ENCODE data around the gene KCTD5.
"Not testable (repeated sequence)": the region's sequence is repeated elsewhere in the genome, so short reads cannot be mapped to it uniquely, and the experiment has no call there.

KCTD5 gene

DNA sequence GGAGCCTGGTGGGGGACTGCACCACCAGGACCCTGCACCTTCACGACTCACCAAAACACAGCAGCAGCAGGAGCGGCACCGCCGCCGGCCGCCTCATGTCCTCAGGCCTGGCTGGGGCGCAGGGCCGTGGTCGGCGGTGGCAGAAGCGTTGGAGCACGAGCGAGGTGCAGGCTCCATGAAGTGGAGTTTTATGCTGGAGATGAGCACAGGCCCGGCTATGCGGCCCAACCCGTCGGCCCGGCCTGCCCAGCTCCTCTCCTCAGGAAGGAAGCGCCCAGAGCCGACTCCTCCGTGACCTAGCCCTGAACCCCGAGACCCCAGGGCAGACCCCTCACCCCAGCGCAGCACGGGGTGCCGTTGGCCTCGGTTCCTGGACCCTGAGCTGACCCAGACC lies 37.7 kb downstream of the KCTD5 start, which contains the start of gene PRSS27:
Gene PRSS27, minus strand, starts transcription at position 161 of the 394 bp plus-strand sequence. Its CDS starts 64 bp downstream, at position 97.
- DNase-seq (ENCODE audit: low read depth, low spot score), result no peak
- peak within 1 kb of the TSS; percentile 84 for H3K27ac ChIP-seq

GRCh38 chr16:2720719-2721633 lies 38.7 kb downstream of the KCTD5 start:
- no peak for DNase-seq (ENCODE audit: low read depth, low spot score)
- peak overlapping the region; percentile 84 for H3K27ac ChIP-seq

GRCh38 chr16:2721634-2722173 lies 39.4 kb downstream of the KCTD5 start:
- not testable (repeated sequence) for DNase-seq (ENCODE audit: low read depth, low spot score)
- H3K27ac ChIP-seq, result peak overlapping the region; percentile 84

DNA sequence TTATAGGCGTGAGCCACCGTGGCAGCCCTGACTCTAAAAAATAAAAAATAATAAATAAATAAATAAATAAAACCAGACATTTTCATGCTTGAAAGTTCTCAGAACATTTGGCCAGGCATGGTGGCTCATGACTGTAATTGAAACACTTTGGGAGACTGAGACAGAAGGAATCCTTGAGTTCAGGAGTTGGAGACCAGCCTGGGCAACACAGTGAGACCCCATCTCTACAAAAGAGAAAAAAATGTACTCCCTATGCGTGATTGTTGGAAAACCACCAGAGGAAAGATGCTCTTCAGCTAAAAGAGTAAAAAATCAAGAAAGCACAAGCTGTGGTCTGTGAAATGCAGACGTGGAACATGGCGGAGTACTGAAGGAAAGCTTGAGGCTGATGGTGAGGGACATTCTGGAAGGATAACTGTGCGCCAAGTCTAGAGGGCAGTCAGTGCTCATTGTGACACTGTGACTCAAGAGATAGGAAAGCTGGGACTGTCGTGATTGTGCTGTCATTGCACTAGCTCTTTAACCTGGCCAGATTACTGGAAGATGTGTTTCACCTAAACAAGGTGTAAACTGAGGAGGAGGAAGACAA lies 41.9 kb downstream of the KCTD5 start:
- no peak overlapping the region for H3K27ac ChIP-seq
- no peak for DNase-seq (ENCODE audit: low read depth, low spot score)

- DNase-seq (ENCODE audit: low read depth, low spot score), result no peak
- H3K27ac ChIP-seq, result no peak overlapping the region
These were observed 42.6 kb downstream of the KCTD5 start for GRCh38 chr16:2724816-2725348.

DNA sequence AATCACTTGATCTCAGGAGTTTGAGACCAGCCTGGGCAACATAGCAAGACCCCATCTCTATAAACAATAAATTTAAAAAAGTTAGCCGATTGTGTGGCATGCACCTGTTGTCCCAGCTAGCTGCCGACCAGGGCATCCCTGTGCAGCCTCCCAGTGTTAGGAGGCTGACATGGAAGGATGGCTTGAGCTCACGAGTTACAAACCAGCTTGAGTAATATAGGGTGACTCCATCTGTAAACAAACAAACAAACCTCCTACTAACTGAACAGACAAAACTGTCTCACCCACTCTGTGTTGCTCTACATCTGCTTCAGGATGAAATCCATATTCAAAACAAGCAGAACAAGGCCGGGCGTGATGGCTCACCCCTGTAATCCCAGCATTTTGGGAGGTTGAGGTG lies 44.6 kb downstream of the KCTD5 start:
- no peak for DNase-seq (ENCODE audit: low read depth, low spot score)
- H3K27ac ChIP-seq, result no peak overlapping the region

DNA sequence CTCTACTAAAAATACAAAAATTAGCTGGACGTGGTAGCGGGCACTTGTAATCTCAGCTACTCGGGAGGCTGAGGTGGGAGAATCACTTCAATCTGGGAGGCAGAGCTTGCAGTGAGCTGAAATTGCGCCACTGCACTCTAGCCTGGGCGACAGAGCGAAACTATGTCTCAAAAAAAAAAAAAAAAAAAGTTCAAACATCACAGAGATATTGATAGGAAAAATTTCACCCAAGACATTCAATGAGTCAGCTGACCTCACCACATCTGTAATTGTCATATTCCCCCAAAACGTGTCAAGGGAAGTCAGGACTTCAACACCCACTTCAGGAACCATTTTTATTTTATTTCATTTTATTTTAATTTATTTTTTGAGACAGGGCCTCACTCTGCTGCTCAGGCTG lies 45.7 kb downstream of the KCTD5 start:
- H3K27ac ChIP-seq, result no peak overlapping the region
- no peak for DNase-seq (ENCODE audit: low read depth, low spot score)

- no peak overlapping the region for H3K27ac ChIP-seq
- DNase-seq (ENCODE audit: low read depth, low spot score), result no peak
These were observed 52.7 kb downstream of the KCTD5 start for GRCh38 chr16:2734844-2735515.

- no peak for DNase-seq (ENCODE audit: low read depth, low spot score)
- H3K27ac ChIP-seq, result no peak overlapping the region
These were observed 54.3 kb downstream of the KCTD5 start for GRCh38 chr16:2736476-2737237.

DNA sequence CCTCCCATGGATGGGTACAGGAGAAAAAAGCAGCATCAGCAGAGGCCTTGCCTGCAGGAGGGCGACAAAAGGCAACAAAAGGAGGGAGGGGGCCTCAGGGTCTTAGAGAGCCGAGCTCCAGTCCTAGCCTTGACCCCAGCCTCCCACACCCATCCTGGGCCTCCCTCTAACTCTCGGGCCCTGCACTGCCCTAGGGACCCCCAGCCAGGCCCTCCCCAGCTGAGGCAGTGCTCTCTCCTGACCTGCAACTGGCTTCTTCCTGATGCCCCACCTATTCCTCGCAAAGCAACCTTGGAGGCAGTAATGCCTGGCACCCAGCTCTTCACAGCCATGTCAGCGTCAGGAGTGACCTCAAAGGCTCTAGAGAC lies 54.9 kb downstream of the KCTD5 start:
- no peak for DNase-seq (ENCODE audit: low read depth, low spot score)
- H3K27ac ChIP-seq, result no peak overlapping the region

DNA sequence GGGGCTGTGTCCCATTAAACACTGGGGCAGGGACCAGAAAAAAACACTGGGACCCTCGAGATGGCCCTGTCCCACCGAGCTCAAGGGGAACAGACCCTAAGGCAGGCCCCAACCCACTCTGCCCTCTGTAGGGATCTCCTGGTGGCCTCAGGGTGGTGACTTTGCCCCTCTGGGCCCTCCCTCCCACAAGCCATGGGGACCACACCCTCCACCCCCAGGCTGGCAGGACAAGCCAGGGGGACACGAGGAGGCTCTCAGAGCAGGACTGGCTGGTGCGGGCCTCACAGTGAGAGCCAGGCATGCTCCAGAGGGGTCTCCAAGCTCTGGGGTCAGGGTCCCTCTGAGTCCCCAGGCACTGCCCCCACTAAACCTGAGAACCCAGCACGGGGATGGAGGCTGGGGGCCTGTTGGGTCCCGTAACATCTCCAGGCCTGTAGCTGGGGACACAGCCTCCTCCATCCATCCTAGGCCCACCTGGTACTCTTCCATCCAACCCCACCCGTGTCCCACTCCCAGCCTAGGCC lies 55.6 kb downstream of the KCTD5 start:
- H3K27ac ChIP-seq, result no peak overlapping the region

DNA sequence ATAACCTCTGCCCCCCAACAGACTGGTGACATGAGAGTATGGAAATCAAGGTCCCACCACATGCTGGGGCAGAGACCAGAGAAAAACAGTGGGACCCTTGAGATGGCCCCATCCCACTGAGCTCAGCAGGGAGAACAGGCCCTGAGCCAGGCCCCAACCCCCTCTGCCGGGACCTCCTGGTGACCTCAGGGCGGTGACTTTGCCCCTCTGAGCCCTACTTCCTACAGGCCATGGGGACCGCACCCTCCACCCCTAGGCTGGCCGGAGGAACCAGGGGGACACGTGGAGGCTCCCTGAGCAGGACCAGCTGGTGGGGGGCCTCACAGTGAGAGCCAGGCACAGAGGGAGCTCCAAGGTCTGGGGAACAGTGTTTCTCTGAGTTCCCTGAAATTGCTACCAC lies 56.3 kb downstream of the KCTD5 start:
- H3K27ac ChIP-seq, result no peak overlapping the region
- DNase-seq (ENCODE audit: low read depth, low spot score), result no peak

More for the DNA sequence above, 55.6 kb downstream of the KCTD5 start:
- no peak for DNase-seq (ENCODE audit: low read depth, low spot score)

DNA sequence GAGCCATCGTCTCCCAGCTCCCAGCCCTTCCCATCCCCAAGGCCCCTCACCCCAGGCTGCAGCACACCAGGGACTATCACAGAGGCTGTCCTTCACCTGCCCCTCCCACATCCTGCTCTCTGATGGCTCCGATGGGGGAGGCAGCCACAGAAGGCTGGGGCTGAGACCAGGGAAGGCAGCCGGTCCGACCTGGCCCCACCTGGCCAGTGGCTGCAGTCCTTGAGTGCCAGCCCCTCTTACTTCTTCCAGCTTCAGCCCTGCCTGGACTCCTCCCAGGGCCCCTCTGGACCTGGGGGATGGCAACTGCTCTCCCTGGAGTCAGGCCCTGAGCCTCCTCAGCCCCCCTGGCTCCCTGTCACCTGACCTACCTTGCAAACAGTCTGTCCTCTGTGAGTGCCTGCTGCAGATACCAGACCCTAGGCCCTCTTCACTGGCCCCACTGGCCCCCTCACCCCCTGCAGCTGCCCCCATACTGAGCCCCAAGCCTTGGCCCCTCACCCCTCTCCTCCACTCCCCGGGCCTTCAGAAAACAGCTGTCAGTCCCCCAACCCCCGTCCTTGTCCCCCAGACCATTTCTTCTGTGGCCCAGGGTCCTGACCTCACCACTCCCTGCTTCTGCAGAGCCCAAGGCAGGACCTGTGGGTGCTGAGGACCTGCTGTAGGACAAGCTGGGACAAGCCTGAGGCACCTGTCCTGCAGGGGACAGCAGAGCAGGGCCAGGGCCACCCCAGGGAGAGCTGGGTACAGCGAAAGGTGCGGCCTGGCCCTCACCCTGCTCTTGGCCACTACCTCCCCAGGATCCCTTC lies 57.5 kb downstream of the KCTD5 start:
- H3K27ac ChIP-seq, result no peak overlapping the region
- DNase-seq (ENCODE audit: low read depth, low spot score), result no peak

- no peak overlapping the region for H3K27ac ChIP-seq
These were observed 58.2 kb downstream of the KCTD5 start for GRCh38 chr16:2740476-2740875.

GRCh38 chr16:2741168-2741567 lies 58.8 kb downstream of the KCTD5 start:
- H3K27ac ChIP-seq, result no peak overlapping the region
- DNase-seq (ENCODE audit: low read depth, low spot score), result no peak

More at GRCh38 chr16:2740476-2740875, 58.2 kb downstream of the KCTD5 start:
- DNase-seq (ENCODE audit: low read depth, low spot score), result no peak

DNA sequence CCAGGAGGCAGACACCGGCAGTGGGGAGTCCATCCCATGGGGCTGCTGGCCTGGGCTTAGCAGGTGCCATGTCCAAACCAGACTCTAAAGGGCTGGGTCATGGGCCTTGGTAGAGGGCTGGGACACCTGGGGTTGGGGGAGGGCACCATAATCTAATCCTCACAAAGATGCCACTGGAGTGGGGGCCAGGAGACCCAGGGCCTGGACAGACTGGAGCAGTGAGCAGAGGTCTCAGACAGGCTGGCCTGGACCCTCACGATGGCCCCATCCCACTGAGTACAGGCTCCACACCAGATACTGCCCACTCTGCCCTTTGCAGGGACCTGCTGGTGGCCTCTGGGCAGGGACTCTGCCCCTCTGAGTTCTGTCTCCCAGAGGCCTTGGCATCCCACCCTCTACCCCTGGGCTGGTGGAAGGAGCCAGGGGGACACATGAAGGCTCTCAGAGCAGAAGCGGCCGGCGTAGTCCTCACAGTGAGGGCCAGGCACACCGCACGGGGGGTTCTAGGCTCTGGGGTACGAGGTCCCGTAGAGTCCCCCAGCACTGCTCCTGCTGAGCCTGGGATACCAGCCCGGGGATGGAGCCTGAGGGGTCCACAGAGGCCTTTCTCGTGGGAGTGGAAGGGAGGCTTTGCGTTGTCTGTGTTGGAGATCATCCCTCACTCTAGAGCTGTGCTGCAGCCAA lies 60.1 kb downstream of the KCTD5 start:
- no peak overlapping the region for H3K27ac ChIP-seq
- DNase-seq (ENCODE audit: low read depth, low spot score), result no peak

DNA sequence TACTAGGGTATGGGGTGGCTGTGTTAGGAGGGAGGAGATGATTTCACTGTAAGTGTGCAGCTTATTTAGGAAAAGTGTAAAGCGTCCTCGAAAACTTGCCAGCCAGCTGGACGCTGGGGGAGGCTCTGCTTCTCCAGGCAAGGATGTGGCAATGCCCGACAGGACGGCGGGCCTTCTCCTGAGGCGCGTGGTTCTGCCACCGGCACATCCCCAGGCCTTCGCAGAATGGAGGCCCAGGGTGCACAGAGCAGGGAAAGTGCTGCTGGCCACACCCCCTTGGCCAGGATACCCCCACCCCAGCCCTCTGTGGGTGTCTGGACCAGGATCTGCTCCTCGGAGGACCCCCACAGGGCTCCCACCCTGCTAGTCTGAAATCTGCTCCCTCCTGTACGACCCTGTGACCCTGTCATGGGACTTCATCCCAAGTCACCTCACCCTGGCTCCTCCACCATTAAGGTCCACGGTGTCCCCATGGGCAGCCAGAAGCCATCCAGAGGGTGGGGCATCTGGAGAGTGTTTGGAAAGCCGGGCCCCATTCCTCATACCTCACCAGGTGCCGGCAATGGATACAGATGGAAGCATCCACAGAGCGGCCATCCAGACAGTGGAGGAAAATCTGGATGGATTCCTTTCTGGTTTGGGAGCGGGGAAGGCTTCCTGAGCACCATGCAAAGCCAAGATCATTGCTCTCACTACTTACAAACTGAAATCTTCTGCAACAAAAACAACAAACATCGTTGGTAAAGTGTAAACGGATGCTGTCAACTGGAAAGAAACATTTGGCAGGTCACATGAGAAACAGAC lies 60.9 kb downstream of the KCTD5 start:
- no peak overlapping the region for H3K27ac ChIP-seq
- DNase-seq (ENCODE audit: low read depth, low spot score), result no peak

Data from epithelial cell of prostate (primary cell).